GM19193 (cell line): ENCODE results near the gene CCSER1.

ENCODE experiments used
- POLR2A ChIP-seq: IDR thresholded peaks from 4 replicates; pipeline ENCODE4 v1.6.1; 2011; ENCODE audit not compliant: insufficient read depth, insufficient read length; ENCODE audit errors: extremely low read depth

The CCSER1 gene

DNA sequence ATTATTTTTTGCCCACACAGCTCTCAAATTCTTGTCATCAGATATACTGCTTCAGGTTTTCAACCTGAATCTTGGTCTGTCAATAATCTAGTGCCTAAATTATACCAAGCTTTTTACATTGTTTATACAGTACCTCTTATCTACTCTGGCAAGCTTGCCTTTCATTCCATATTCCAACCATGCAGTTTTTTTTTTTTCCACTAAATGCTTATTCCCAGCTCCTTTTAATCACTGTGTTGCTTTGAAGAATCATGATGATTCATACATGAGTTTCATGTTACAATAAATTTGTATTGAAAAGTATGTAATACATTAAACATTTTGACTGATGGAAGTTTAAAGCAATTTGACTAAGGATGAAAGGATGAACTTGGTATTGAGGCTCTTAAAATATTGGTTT lies 949.0 kb downstream of the CCSER1 start:
- TF ChIP-seq POLR2A: no peak

GRCh38 chr4:91085961-91086360 lies 958.8 kb downstream of the CCSER1 start:
- TF ChIP-seq POLR2A: no peak

DNA sequence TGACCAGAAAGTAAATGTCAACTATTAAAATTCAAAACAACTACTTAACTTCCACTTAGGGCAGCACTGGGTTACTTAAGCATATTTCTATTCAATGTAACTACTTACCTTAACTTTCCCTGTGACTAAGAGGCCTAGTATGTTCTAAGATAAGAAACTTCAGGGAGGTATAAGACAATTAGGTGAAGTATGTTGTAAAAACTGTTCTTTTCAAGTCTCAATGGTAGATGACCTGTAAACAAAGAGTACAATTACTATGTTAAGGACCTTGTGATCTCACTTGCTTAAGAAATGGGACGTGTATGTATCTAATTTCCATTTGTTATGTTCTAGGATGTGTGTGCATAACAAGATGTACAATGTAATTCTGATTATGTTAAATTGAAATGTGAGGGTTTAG lies 960.5 kb downstream of the CCSER1 start:
- TF ChIP-seq POLR2A: no peak

- no peak for TF ChIP-seq POLR2A
These were observed 962.0 kb downstream of the CCSER1 start for GRCh38 chr4:91089178-91089577.

DNA sequence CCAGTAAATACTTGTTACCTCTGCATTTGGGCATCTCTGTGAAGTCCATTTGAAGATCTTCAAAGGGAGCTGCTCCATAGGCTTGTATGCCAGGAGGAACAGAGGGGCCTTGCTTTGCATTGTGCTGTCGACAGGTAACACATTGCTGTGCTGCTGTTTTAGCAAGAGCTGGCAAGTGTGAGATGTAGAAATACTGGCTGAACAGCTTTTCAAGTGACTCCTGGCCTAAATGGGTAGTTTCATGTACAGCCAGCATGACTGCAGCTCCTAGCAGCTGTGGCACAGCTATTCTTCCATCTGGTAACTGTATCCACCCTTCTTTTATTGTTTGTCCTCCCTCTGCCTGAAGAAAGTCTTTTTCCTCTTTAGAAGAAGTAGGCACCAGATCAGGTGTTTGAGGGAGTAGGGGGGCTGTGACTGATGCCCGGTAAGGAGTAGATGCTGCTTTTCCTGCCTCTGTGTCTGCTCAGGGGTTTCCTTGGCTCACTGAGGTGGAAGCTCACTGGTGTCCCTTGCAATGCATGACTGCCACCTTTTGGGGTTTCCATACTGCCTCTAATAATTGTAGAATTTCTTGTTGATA lies 965.3 kb downstream of the CCSER1 start:
- no peak for TF ChIP-seq POLR2A

GRCh38 chr4:91099666-91100065 lies 972.5 kb downstream of the CCSER1 start:
- no peak for TF ChIP-seq POLR2A

DNA sequence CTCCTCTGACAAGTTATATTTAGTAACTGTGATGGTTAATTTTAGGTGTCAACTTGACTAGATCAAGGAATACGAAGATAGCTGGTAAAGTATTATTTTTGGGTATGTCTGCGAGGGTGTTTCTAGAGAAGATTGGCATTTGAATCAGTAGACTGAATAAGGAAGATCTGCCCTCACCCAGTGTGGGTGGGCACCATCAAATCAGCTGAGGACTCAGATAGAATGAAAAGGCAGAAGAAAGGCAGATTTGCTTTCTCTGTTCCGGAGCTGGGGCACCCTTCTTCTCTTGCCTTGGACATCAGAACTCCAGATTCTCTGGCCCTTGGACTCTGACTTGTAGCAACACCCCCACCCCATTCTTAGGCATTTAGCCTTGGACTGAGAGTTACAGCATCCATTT lies 981.6 kb downstream of the CCSER1 start:
- no peak for TF ChIP-seq POLR2A

- TF ChIP-seq POLR2A: no peak
These were observed 984.4 kb downstream of the CCSER1 start for GRCh38 chr4:91111556-91111955.

- no peak for TF ChIP-seq POLR2A
These were observed 986.0 kb downstream of the CCSER1 start for GRCh38 chr4:91113130-91113706.

- no peak for TF ChIP-seq POLR2A
These were observed 987.2 kb downstream of the CCSER1 start for GRCh38 chr4:91114386-91114785.

DNA sequence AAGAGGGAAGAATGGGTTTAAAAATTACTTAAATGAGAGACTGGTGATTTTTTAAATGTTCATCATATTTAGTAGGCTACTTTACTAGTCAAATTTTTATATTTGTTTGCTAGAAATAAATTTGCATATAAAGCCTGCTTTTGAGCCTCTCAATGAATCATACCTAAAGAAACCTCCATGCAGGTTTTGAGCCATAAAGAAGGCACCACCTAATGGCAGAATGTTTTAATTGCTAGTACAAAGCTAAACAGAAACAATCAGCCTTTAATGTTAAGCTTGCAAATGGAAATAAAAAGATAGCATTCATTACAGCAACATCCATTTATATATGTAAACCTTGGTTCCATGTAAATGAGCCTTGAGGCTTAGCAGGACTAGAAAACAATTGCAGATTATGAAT lies 989.7 kb downstream of the CCSER1 start:
- TF ChIP-seq POLR2A: no peak

- TF ChIP-seq POLR2A: no peak
These were observed 991.4 kb downstream of the CCSER1 start for GRCh38 chr4:91118597-91118996.

DNA sequence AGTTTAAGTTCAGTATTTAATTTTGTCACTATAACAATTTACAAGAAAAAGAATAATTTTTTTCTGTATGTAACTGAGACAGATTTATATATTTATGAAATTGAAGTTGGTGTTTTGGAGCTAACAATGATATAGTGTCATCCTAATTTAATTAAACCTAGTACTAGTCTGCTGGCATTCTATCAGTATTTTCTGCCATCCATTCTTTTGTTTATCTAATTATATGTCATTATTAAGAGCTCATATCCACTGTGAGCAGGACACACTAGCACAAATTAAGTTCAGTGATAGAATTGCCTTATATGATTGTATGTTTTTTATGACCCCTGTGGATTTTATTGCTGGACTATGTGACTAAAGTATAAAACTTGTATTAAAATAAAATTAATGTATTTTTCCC lies 996.5 kb downstream of the CCSER1 start:
- TF ChIP-seq POLR2A: no peak

DNA sequence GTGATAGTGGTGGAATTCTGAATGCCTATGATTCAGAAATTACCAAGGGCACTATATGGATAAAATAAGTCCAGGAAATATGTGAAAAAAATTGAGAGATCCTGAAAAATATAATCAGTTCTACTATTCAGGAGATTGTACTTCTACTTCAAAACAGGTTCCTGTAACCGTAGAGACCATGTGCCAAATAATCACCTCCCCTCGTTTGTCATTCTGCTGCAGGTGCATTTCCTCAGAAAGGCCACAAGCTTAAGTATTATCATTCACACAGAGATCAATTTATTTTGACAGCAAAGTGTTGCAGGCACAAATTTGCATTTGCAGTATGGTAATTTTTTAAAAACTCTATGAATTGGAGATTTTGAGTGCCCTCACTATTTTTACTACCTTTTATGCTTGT lies 1000.0 kb downstream of the CCSER1 start:
- no peak for TF ChIP-seq POLR2A

DNA sequence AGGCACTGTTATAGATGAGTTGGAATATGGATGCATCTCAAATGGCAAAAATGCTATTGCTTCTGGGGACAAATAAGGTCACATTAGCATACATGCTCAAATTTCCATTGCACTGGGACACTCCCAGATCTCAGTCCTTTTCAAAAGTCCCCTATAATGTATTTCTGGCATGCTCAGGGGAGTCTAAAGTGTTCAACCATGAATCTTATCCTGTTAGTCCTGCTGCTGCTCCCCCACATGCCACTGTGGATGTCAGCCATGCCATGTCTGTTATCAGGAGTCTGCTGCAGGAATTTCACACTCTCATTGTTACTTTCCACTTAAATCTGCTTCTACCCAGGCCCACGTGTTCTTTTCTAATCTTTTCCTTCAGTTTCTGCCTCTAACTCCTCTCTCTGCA lies 1000.6 kb downstream of the CCSER1 start:
- no peak for TF ChIP-seq POLR2A

DNA sequence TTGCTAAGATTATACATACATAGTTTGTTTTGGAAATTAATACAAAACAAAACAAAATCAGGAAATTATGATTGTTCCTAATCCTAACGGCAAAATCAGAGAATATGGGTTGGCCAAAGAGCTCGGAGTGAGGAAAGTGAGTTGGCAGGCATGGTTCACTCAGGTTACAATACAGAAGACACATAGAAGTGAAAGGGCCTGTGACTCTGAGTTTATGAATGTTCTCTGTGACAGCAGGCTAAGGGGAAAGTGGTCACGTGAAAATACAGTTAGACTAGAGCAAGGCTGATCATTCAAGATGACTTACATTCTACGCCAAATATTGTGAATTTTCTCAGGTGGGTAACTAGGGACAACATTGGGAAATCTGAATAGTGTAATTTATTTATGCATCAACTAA lies 1001.3 kb downstream of the CCSER1 start:
- no peak for TF ChIP-seq POLR2A

- no peak for TF ChIP-seq POLR2A
These were observed 1019.9 kb downstream of the CCSER1 start for GRCh38 chr4:91147067-91147466.
